ENCODE data around the gene SNAP29. TPM values are rescaled to one million over a fixed set of nuclear protein-coding genes. Genes with fewer than 3 reads are reported as not detected.

SNAP29 gene
- total and polyA plus RNA-seq, 2 experiments from 2014 or later: 8.2 to 22.9 TPM

- peaks cover 9% of the 10 kb centered on the region for H3K27me3 Mint-ChIP-seq (ENCODE audit: insufficient read depth, low read depth, poor library complexity)
- H4K20me1 ChIP-seq (replicated peaks; ENCODE audit: insufficient read depth): peaks cover 57% of the 10 kb centered on the region
- peaks cover 21% of the 10 kb centered on the region for H3K36me3 Mint-ChIP-seq (ENCODE audit: low read depth)
- peaks cover 27% of the 10 kb centered on the region for H3K4me1 Mint-ChIP-seq
- H3K9me3 Mint-ChIP-seq: no peaks in the 10 kb centered on the region
- H3K9me2 ChIP-seq (ENCODE audit: insufficient read depth): no peaks in the 10 kb centered on the region
- no peak overlapping the region for H2AFZ ChIP-seq
- peak overlapping the region; percentile 98 for H3K27ac Mint-ChIP-seq
- no peaks in the 10 kb centered on the region for H3K36me3 ChIP-seq (ENCODE audit: insufficient read depth)
- ATAC-seq (no peak), DNase-seq (ENCODE audit: low spot score) (no peak)
- peaks cover 4% of the 10 kb centered on the region; the same call in 1 of the 2 replicates for H3F3A ChIP-seq (replicated peaks; ENCODE audit: low read depth)
- TF ChIP-seq CREB1 (CRISPR knock-in tag; IDR thresholded peaks at IDR 0.05; ENCODE audit: low read depth): no peak
- TF ChIP-seq CTCF (conservative IDR thresholded peaks at IDR 0.05; ENCODE audit: low read depth in 2 of 2): no peak
- TF ChIP-seq ETS1 (IDR thresholded peaks at IDR 0.05): no peak
- no peak for TF ChIP-seq STAT1 (IDR thresholded peaks at IDR 0.05; ENCODE audit: unreplicated experiment)
- no peak for TF ChIP-seq ZNF114 (CRISPR knock-in tag; IDR thresholded peaks at IDR 0.05)
- no peak for TF ChIP-seq POLR2AphosphoS5 (IDR thresholded peaks at IDR 0.05; ENCODE audit: low read depth)
- no peak for TF ChIP-seq ZNF462 (CRISPR knock-in tag; IDR thresholded peaks at IDR 0.05)
- TF ChIP-seq EZH2phosphoT487 (IDR thresholded peaks at IDR 0.05; ENCODE audit: unreplicated experiment): no peak
- no peak for TF ChIP-seq JUNB (IDR thresholded peaks at IDR 0.05; ENCODE audit: unreplicated experiment)
- TF ChIP-seq ZNF331 (CRISPR knock-in tag; IDR thresholded peaks at IDR 0.05; ENCODE audit: low read depth): no peak
- TF ChIP-seq NANOG (IDR thresholded peaks at IDR 0.05; ENCODE audit: borderline replicate concordance): no peak
- no peak for TF ChIP-seq REST (IDR thresholded peaks at IDR 0.05; ENCODE audit: unreplicated experiment)
- TF ChIP-seq EZH2 (IDR thresholded peaks at IDR 0.05; ENCODE audit: low read depth, unreplicated experiment): no peak
- H3K27ac ChIP-seq (ENCODE audit: low read depth): no peak overlapping the region
- H3K4me3 ChIP-seq: peak overlapping the region; percentile 99
- H3K79me2 ChIP-seq (replicated peaks; ENCODE audit: insufficient read depth): peaks cover 64% of the 10 kb centered on the region
- peak overlapping the region; percentile 99 for H3K4me3 Mint-ChIP-seq
- H3K27me3 ChIP-seq (ENCODE audit: insufficient read depth): no peaks in the 10 kb centered on the region
- H3K4me2 ChIP-seq: peak overlapping the region; percentile 79
- peaks cover 22% of the 10 kb centered on the region for H3K4me1 ChIP-seq (ENCODE audit: insufficient read depth)
Measured at GRCh38 chr22:20918663-20919218, 59.9 kb downstream of the SNAP29 start.

All from GM23338 (cell line).